GM10847 (cell line): ENCODE data around the gene NFIX.

Experiments used
- POLR2A ChIP-seq: IDR thresholded peaks from 2 replicates; pipeline ENCODE4 v1.6.1; 2011; ENCODE audit not compliant: insufficient read length; ENCODE audit errors: extremely low read depth

Gene NFIX

GRCh38 chr19:12984143-12984627, 11.1 kb upstream of the NFIX start:
- TF ChIP-seq POLR2A = no peak

GRCh38 chr19:12984683-12985048, 10.6 kb upstream of the NFIX start:
- no peak for TF ChIP-seq POLR2A

- TF ChIP-seq POLR2A = no peak
Observed at GRCh38 chr19:12985049-12985776, 10.1 kb upstream of the NFIX start.

GRCh38 chr19:12986726-12987125, 8.5 kb upstream of the NFIX start:
- TF ChIP-seq POLR2A = no peak

- TF ChIP-seq POLR2A = no peak
Observed at GRCh38 chr19:12987190-12987589, 8.1 kb upstream of the NFIX start.

GRCh38 chr19:12987781-12988180, 7.5 kb upstream of the NFIX start:
- no peak for TF ChIP-seq POLR2A

GRCh38 chr19:12990431-12990830, 4.8 kb upstream of the NFIX start:
- TF ChIP-seq POLR2A = no peak

- no peak for TF ChIP-seq POLR2A
Observed at GRCh38 chr19:12990853-12991252, 4.4 kb upstream of the NFIX start.

GRCh38 chr19:12991296-12991695, 4.0 kb upstream of the NFIX start:
- no peak for TF ChIP-seq POLR2A

GRCh38 chr19:12992729-12993128, 2.5 kb upstream of the NFIX start:
- TF ChIP-seq POLR2A = no peak

GRCh38 chr19:12993562-12993961, 1.7 kb upstream of the NFIX start:
- TF ChIP-seq POLR2A = no peak

- no peak for TF ChIP-seq POLR2A
Observed at GRCh38 chr19:12995596-12996405, 526 bp downstream of the NFIX start.

- TF ChIP-seq POLR2A = no peak
Observed at GRCh38 chr19:12996406-12997094, 1.3 kb downstream of the NFIX start.

GRCh38 chr19:12997179-12997966, 2.1 kb downstream of the NFIX start:
- no peak for TF ChIP-seq POLR2A
